ENCODE results near the gene ESRP2. TPM values are rescaled to one million over a fixed set of nuclear protein-coding genes. Genes with fewer than 3 reads are reported as not detected.

ESRP2 gene
- total RNA-seq, 4 donors from 2014 or later = 0.13 to 2.9 TPM; not detected in 2

GRCh38 chr16:68226116-68226515 is 9.8 kb downstream of the ESRP2 start:
- Histone ChIP-seq H3K36me3 (peaks cover 0 to 34% of the 10 kb centered on the region in 2 donors), H3K9me3 (no peaks in the 10 kb centered on the region), H3K27ac (no peak overlapping the region), H3K4me3 (no peak overlapping the region), H3K27me3 (no peaks in the 10 kb centered on the region), H3K4me1 (peaks cover 0 to 36% (median 5%) of the 10 kb centered on the region in 3 donors)
- 84 to 90% methylated on average over 2 to 4 of the region's 4 CpGs for WGBS, 2 donors (ENCODE audit: low coverage in 1 of 2)
- TF ChIP-seq POLR2AphosphoS5 (IDR thresholded peaks at IDR 0.05) (no peak), CTCF (IDR thresholded peaks at IDR 0.05) (no peak), POLR2A (IDR thresholded peaks at IDR 0.05) (no peak), EP300 (IDR thresholded peaks at IDR 0.05) (no peak)
- ATAC-seq = no peak

- peaks cover 0 to 17% (median 0%) of the 10 kb centered on the region in 3 donors for H3K4me1 ChIP-seq
- H3K27me3 ChIP-seq = no peaks in the 10 kb centered on the region
- H3K27ac ChIP-seq = peak overlapping the region in 2 of 4 donors; percentile 15 to 19
- peaks cover 0 to 18% of the 10 kb centered on the region in 2 donors for H3K36me3 ChIP-seq
- no peak overlapping the region for H3K4me3 ChIP-seq
- ATAC-seq = no peak
- TF ChIP-seq EP300 (IDR thresholded peaks at IDR 0.05) (no peak), CTCF (IDR thresholded peaks at IDR 0.05) (no peak), POLR2AphosphoS5 (IDR thresholded peaks at IDR 0.05) (no peak), POLR2A (IDR thresholded peaks at IDR 0.05) (no peak)
- H3K9me3 ChIP-seq = no peaks in the 10 kb centered on the region
- 17 to 30% methylated on average over 1 of the region's 1 CpG for WGBS, 2 donors (ENCODE audit: low coverage in 1 of 2)
Measured at GRCh38 chr16:68223072-68223471, 12.9 kb downstream of the ESRP2 start.

GRCh38 chr16:68219725-68220351 is 16.1 kb downstream of the ESRP2 start:
- peaks cover 0 to 13% (median 0%) of the 10 kb centered on the region in 3 donors for H3K4me1 ChIP-seq
- H3K36me3 ChIP-seq = peaks cover 0 to 6% of the 10 kb centered on the region in 2 donors
- H3K27me3 ChIP-seq = no peaks in the 10 kb centered on the region
- H3K9me3 ChIP-seq = no peaks in the 10 kb centered on the region
- no peak for TF ChIP-seq CTCF (IDR thresholded peaks at IDR 0.05)
- TF ChIP-seq POLR2AphosphoS5 (IDR thresholded peaks at IDR 0.05) = no peak
- TF ChIP-seq EP300 (IDR thresholded peaks at IDR 0.05) = no peak
- no peak for TF ChIP-seq POLR2A (IDR thresholded peaks at IDR 0.05)
- H3K4me3 ChIP-seq = no peak overlapping the region
- no peak for ATAC-seq
- 76 to 84% methylated on average over 3 of the region's 6 CpGs for WGBS, 2 donors (ENCODE audit: low coverage in 1 of 2)
- no peak overlapping the region for H3K27ac ChIP-seq

GRCh38 chr16:68217506-68217905 is 18.4 kb downstream of the ESRP2 start:
- Histone ChIP-seq H3K27ac (no peak overlapping the region), H3K27me3 (no peaks in the 10 kb centered on the region), H3K4me3 (no peak overlapping the region), H3K9me3 (no peaks in the 10 kb centered on the region), H3K36me3 (peaks cover 0 to 6% of the 10 kb centered on the region in 2 donors), H3K4me1 (peaks cover 0 to 2% (median 0%) of the 10 kb centered on the region in 3 donors)
- no peak for TF ChIP-seq CTCF (IDR thresholded peaks at IDR 0.05)
- TF ChIP-seq POLR2AphosphoS5 (IDR thresholded peaks at IDR 0.05) = no peak
- TF ChIP-seq POLR2A (IDR thresholded peaks at IDR 0.05) = no peak
- WGBS, 2 donors (ENCODE audit: low coverage in 1 of 2) = 86 to 87% methylated on average over 3 to 4 of the region's 4 CpGs
- no peak for ATAC-seq

GRCh38 chr16:68216240-68216639 is 19.7 kb downstream of the ESRP2 start:
- H3K27ac ChIP-seq = no peak overlapping the region
- H3K9me3 ChIP-seq = no peaks in the 10 kb centered on the region
- peaks cover 0 to 6% of the 10 kb centered on the region in 2 donors for H3K36me3 ChIP-seq
- ATAC-seq = no peak
- H3K27me3 ChIP-seq = no peaks in the 10 kb centered on the region
- no peak overlapping the region for H3K4me3 ChIP-seq
- 88 to 92% methylated on average over 2 to 3 of the region's 3 CpGs for WGBS, 2 donors (ENCODE audit: low coverage in 1 of 2)
- no peaks in the 10 kb centered on the region for H3K4me1 ChIP-seq
- no peak for TF ChIP-seq POLR2AphosphoS5 (IDR thresholded peaks at IDR 0.05)
- TF ChIP-seq POLR2A (IDR thresholded peaks at IDR 0.05) = no peak
- TF ChIP-seq CTCF (IDR thresholded peaks at IDR 0.05) = no peak
- TF ChIP-seq EP300 (IDR thresholded peaks at IDR 0.05) = no peak
